Body of pancreas (tissue), 4 donors: Measurements from ENCODE around the gene HOMER2. TPM values are rescaled to one million over a fixed set of nuclear protein-coding genes. Genes with fewer than 3 reads are reported as not detected.

Source experiments
- ATAC-seq: fragments of 150-250 bp; one replicate; pipeline ENCODE4 v1.9.1; 2016
- DNase-seq, 4 donors: peaks; one replicate each; pipeline ENCODE4 v3.0.0-alpha.2; 2019
- H3K27ac ChIP-seq, 4 donors: fragments of 200-600 bp; sonication (generic); 1 replicate in 3 of 4; 2 replicates in 1 of 4; pipeline versions ENCODE4 v1.5.1 to v1.6.1; 2016 to 2019; ENCODE audit warnings: mild to moderate bottlenecking in 1 of 4, mixed read lengths in 1 of 4, moderate library complexity in 1 of 4
- H3K27me3 ChIP-seq, 2 donors: fragments of 200-600 bp; sonication (generic); one replicate each; pipeline ENCODE4 v1.6.0; 2016; ENCODE audit warnings: mild to moderate bottlenecking in 1 of 2
- H3K36me3 ChIP-seq, 2 donors: fragments of 200-600 bp; sonication (generic); replicated peaks in 1 of 2; 2 replicates each; pipeline ENCODE4 v1.5.1; 2016; ENCODE audit warnings: low read depth in 2 of 2; ENCODE audit not compliant: insufficient read depth in 1 of 2
- H3K4me1 ChIP-seq: fragments of 200-600 bp; sonication (generic); one replicate; pipeline ENCODE4 v1.6.0; 2016
- H3K4me3 ChIP-seq, 2 donors: fragments of 200-600 bp; sonication (generic); 1 replicate in 1 of 2; 2 replicates in 1 of 2; pipeline ENCODE4 v1.5.1; 2016 to 2019
- H3K9me3 ChIP-seq, 3 donors: fragments of 200-600 bp; sonication (generic); 1 replicate in 2 of 3; 2 replicates in 1 of 3; pipeline ENCODE4 v1.5.1; 2016
- POLR2A ChIP-seq, 3 donors: fragments of 450-650 bp; IDR thresholded peaks; one replicate each; pipeline ENCODE4 v1.6.1; 2016; ENCODE audit warnings: antibody characterized with exemption in 3 of 3, mild to moderate bottlenecking in 2 of 3
- WGBS, 2 donors: methylation state at CpG; one replicate each; pipeline ENCODE4 v1.1.5; 2017; 5-methylcytosine and 5-hydroxymethylcytosine counted together
- intact Hi-C: fragments of 100-400 bp; cut with DNase I; formaldehyde crosslinking; loops from one replicate; pipeline ENCODE4 v1.15.1; 2023
- total RNA-seq, 2 donors: library from RNA; depleted of rRNA; stranded (reverse); fragments of >200 nt; gene quantifications; one replicate each; pipeline ENCODE4 v1.1.0, GENCODE V29; 2016
- TF ChIP-seq, protein P1 (sequence below), 7 experiments: fragments of 450-650 bp in 4 of 7; fragments of 200-600 bp in 3 of 7; sonication (generic) in 3 of 7; IDR thresholded peaks; one replicate each; pipeline ENCODE4 v1.5.1; 2016 to 2019; ENCODE audit warnings: antibody characterized with exemption in 7 of 7

The HOMER2 gene
- total RNA-seq, 2 donors from 2014 or later = 331 to 469 TPM

GRCh38 chr15:82802497-82802896, 150.0 kb downstream of the HOMER2 start:
- Histone ChIP-seq H3K4me1 (no peaks in the 10 kb centered on the region), H3K4me3 (no peak overlapping the region), H3K9me3 (no peaks in the 10 kb centered on the region), H3K27me3 (no peaks in the 10 kb centered on the region), H3K27ac (no peak overlapping the region), H3K36me3 (no peaks in the 10 kb centered on the region)
- WGBS, 2 donors = 92% methylated on average over 1 of the region's 1 CpG; no CpG with 5 or more reads in 1 of the 2 donors
- ATAC-seq (no peak), DNase-seq (no peak)
- intact Hi-C loops = no loop called here
- TF ChIP-seq, protein P1, sequence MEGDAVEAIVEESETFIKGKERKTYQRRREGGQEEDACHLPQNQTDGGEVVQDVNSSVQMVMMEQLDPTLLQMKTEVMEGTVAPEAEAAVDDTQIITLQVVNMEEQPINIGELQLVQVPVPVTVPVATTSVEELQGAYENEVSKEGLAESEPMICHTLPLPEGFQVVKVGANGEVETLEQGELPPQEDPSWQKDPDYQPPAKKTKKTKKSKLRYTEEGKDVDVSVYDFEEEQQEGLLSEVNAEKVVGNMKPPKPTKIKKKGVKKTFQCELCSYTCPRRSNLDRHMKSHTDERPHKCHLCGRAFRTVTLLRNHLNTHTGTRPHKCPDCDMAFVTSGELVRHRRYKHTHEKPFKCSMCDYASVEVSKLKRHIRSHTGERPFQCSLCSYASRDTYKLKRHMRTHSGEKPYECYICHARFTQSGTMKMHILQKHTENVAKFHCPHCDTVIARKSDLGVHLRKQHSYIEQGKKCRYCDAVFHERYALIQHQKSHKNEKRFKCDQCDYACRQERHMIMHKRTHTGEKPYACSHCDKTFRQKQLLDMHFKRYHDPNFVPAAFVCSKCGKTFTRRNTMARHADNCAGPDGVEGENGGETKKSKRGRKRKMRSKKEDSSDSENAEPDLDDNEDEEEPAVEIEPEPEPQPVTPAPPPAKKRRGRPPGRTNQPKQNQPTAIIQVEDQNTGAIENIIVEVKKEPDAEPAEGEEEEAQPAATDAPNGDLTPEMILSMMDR (IDR thresholded peaks at IDR 0.05) = no peak
- TF ChIP-seq POLR2A (IDR thresholded peaks at IDR 0.05) = no peak

GRCh38 chr15:82799183-82799841, 153.2 kb downstream of the HOMER2 start:
- H3K4me1 ChIP-seq = no peaks in the 10 kb centered on the region
- H3K4me3 ChIP-seq = no peak overlapping the region
- H3K27ac ChIP-seq = no peak overlapping the region
- H3K9me3 ChIP-seq = no peaks in the 10 kb centered on the region
- intact Hi-C loops = no loop called here
- DNase-seq = no peak
- WGBS, 2 donors = 61 to 66% methylated on average over 7 of the region's 7 CpGs
- no peak for TF ChIP-seq POLR2A (IDR thresholded peaks at IDR 0.05)
- H3K36me3 ChIP-seq = no peaks in the 10 kb centered on the region
- no peak for ATAC-seq
- no peaks in the 10 kb centered on the region for H3K27me3 ChIP-seq

Other genes with a start within 250 kb of the HOMER2 start
- 1 to 10 TPM; 3.9 to 6.6 TPM for gene AP3B2, start 242.8 kb downstream of the HOMER2 start, total RNA-seq
- gene FSD2, start 146.7 kb downstream of the HOMER2 start, total RNA-seq = under 1 TPM in 1 of 2 donors, not detected in 1; 0.26 TPM
- 1 to 10 TPM; 6.0 to 9.2 TPM for gene WHAMM, start 143.1 kb downstream of the HOMER2 start, total RNA-seq
- gene RAMAC, start 33.5 kb upstream of the HOMER2 start, total RNA-seq = 10 to 100 TPM in 1 of 2 donors, 1 to 10 TPM in 1; 9.1 to 12.2 TPM
- gene C15orf40, start 58.9 kb upstream of the HOMER2 start, total RNA-seq = 1 to 10 TPM; 9.3 to 9.6 TPM
- gene BTBD1, start 114.5 kb upstream of the HOMER2 start, total RNA-seq = 10 to 100 TPM; 24.4 to 37.9 TPM
- 1 to 10 TPM; 1.8 to 2.3 TPM for gene TM6SF1, start 154.9 kb upstream of the HOMER2 start, total RNA-seq